Left cardiac atrium (tissue), 4 donors: ENCODE measurements around the gene XYLB. TPM values are rescaled to one million over a fixed set of nuclear protein-coding genes. Genes with fewer than 3 reads are reported as not detected.
"Not testable (repeated sequence)": the region's sequence is repeated elsewhere in the genome, so short reads cannot be mapped to it uniquely, and the experiment has no call there.

ENCODE experiments used
- ATAC-seq, 2 donors: fragments of 200-7000 bp; cut with Tn5 transposase; one replicate each; pipeline ENCODE4 v1.9.1; 2020; ENCODE audit warnings: mild to moderate bottlenecking in 2 of 2, moderate library complexity in 2 of 2
- DNase-seq: peaks from one replicate; pipeline ENCODE4 v3.0.0-alpha.2; 2020
- intact Hi-C, 2 donors: fragments of 100-400 bp; cut with DNase I; formaldehyde crosslinking; loops; one replicate each; pipeline versions ENCODE4 v1.14.1 to v1.15.1; 2022 to 2023
- total RNA-seq, 2 donors: library from RNA; stranded (reverse); fragmentation: NEBNext Ultra II Directional; extraction: Animal tissue kit (Norgen Biotek cat#: 25700); gene quantifications; one replicate each; pipeline ENCODE4 v1.2.1, GENCODE V29; 2021
- donor health status: DM: no; HTN: yes; CAD: no.
- donor health status: DM: no; HTN: yes; CAD: no; lungs with severe emphysema.
- donor health status: DM: yes; HTN: yes; CAD: no.
- donor health status: Dilated cardiomyopathy.

XYLB gene
- total RNA-seq, 2 donors from 2014 or later = 1.6 TPM

DNA sequence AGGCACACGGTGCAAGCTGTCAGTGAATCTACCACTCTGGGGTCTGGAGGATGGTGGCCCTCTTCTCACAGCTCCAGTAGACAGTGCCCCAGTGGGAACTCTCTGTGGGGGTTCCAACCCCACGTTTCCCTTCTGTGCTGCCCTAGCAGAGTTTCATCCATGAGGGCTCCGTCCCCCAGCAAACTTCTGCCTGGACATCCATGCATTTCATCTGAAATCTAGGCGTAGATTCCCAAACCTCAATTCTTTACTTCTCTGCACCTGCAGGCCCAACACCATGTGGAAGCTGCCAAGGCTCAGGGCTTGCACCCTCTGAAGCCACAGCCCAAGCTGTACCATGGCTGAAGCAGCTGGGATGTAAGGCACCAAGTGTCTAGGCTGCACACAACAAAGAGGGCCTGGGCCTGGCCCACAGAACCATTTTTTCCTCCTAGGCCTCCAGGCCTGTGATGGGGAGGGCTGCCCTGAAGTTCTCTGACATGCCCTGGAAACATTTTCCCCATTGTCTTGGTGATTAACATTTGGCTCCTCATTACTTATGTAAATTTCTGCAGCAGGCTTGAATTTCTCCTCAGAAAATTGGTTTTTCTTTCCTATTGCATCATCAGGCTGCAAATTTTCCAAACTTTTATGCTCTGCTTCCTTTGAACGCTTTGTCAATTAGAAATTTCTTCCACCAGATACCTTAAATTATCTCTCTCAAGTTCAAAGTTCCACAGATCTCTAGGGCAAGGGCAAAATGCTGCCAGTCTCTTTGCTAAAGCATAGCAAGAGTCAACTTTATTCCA, 86.5 kb downstream of the XYLB start:
- intact Hi-C loops, ATAC-seq, DNase-seq: not testable (repeated sequence)

DNA sequence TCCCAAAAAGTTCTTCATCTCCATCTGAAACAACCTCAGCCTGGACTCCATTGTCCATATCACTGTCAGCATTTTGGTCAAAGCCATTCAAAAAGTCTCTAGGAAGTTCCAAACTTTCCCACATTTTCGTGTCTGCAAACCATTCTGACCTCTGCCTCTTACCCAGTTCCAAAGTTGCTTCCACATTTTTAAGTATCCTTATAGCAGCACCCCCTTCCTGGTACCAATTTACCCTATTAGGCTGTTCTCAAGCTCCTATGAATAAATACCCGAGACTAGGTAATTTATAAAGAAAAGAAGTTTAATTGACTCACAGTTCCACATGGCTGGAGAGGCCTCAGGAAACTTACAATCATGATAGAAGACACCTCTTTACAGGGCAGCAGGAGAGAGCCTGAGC, 87.1 kb downstream of the XYLB start:
- ATAC-seq, DNase-seq, intact Hi-C loops: not testable (repeated sequence)

DNA sequence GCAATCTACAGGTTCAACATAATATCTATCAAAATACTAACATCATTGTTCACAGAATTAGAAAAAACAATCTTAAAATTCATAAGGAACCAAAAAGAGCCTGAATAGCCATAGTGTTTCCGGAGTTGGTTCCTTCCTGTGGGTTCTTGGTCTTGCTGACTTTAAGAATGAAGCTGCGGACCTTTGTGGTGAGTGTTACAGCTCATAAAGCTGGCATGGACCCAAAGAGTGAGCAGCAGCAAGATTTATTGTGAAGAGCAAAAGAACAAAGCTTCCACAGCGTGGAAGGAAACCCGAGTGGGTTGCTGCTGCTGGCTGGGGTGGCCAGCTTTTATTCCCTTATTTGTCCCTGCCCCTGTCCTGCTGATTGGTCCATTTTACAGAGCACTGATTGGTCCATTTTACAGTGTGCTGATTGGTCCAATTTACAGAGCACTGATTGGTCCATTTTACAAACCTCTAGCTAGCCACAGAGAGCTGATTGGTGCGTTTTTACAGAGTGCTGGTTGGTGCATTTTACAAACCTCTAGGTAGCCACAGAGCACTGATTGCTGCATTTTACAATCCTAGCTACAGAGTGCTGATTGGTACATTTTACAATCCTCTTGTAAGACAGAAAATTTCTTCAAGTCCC, 92.0 kb downstream of the XYLB start:
- ATAC-seq, intact Hi-C loops: not testable (repeated sequence)
- DNase-seq = peak; percentile 24

DNA sequence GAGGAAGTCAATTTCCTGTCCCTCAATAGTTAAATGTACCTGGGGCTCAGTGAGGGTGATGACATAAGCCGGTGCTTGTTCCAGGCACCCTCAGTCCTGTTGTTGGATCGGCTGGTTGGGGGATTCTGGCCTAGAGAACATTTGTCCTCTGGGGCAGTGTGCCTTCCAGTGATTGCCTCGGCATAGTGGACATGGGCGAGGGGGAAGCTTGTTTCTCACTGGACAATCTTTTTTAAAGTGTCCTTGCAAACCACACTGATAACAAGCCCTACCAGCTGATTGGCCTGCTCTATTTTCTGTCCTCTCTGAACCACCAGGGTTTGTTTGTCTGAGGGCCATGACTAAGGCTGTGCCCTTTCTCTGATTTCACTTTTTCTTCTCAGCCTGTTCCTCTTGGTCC, 96.6 kb downstream of the XYLB start:
- ATAC-seq, DNase-seq, intact Hi-C loops: not testable (repeated sequence)

GRCh38 chr3:38446085-38446686, 99.6 kb downstream of the XYLB start:
- no peak for ATAC-seq
- intact Hi-C loops = no loop called here
- DNase-seq = no peak

- intact Hi-C loops = no loop called here
- no peak for ATAC-seq
These were observed 100.2 kb downstream of the XYLB start for GRCh38 chr3:38446812-38447211.

GRCh38 chr3:38450853-38451252, 104.3 kb downstream of the XYLB start:
- ATAC-seq = no peak
- no peak for DNase-seq
- intact Hi-C loops = no loop called here

More at GRCh38 chr3:38446812-38447211, 100.2 kb downstream of the XYLB start:
- no peak for DNase-seq

- intact Hi-C loops = no loop called here
- peak; percentile 90 to 91 for ATAC-seq
- peak; percentile 92 for DNase-seq
These were observed 106.7 kb downstream of the XYLB start, which contains the start of gene ACVR2B for GRCh38 chr3:38453075-38453912. Gene ACVR2B (plus strand): TSS chr3:38453890. CDS start chr3:38454323, 433 bp downstream.

- intact Hi-C loops = no loop called here
- ATAC-seq (no peak), DNase-seq (no peak)
These were observed 107.3 kb downstream of the XYLB start for GRCh38 chr3:38453913-38454177.

DNA sequence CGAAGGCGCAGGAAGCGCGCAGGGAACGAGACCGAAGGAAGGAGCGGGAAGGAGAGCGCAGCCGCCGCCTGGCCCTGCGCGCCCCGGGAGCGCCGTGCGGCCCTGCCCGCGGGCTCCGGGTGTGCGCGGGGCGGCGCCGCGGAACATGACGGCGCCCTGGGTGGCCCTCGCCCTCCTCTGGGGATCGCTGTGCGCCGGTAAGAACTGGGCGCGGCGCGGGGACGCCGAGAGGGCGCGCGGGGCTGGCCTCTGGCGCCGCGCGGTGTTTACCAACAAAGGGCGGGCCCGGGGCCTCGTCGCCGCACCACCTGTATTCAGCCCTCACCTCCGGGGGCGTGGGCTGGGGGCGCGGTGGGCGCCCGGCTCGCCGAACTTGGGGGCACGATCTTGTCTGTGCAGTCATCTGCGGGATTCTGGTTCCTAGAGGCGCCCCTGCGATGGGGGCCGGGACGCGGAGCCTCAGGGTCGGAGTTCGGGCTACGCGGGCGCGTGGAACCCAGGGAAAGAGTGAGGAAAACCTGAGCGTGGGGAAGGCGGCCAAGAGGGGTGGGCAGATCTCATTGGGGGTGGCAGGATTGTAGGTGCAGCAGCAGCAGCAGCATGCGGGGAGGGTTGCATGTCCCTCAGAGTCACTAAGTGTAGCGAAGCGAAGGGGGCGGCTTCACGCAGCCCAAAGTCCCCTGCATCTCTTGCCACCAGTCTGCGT, 107.7 kb downstream of the XYLB start:
- peak; percentile 35 for DNase-seq
- ATAC-seq = peak; percentile 25 to 31
- intact Hi-C loops = no loop called here

GRCh38 chr3:38454884-38455638, 108.5 kb downstream of the XYLB start:
- peak; percentile 71 for DNase-seq
- ATAC-seq = peak; percentile 61 to 77
- intact Hi-C loops = no loop called here

GRCh38 chr3:38455639-38456430, 109.2 kb downstream of the XYLB start:
- DNase-seq (peak; percentile 31), ATAC-seq (peak; percentile 1 to 13)
- intact Hi-C loops = no loop called here

DNA sequence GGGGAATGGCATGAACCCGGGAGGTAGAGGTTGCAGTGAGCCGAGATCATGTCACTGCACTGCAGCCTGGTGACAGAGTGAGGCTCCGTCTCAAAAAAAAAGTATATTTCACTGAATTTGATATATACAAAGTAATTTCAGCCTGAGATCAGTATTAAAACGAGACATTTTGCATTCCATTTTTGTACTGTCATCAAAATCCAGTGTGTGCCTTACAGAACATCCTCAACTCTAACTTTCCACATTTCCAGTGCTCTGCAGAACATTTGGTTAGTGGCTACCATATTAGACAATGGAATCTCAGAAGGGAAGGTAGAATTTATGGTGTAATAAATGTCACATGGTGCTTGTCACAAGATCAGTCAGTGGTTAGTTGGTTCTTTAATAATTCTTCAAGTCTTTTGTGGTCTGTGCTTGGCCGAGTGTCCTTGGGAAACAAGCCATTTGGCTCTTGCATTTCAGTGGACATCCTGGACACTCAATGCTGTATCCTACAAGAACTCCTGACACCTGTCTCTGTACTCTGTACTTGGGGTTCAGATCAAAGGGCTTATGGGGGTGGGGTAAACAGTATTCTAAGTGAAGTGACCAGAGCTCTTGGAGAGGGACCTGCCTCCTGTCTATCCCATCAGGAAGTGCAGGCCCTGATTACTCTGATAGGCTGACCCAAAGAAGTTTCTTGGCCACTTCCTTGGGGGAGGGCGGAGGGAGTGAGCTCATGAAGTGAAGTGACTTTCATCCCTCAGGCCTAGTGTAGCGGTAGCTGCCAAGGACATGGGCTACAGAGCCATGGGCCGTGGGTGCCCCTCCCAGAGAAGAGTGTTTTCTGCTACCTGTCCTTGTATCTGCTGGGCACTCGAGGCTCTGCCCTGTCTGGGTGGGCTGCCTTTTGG, 110.8 kb downstream of the XYLB start:
- intact Hi-C loops = no loop called here

DNA sequence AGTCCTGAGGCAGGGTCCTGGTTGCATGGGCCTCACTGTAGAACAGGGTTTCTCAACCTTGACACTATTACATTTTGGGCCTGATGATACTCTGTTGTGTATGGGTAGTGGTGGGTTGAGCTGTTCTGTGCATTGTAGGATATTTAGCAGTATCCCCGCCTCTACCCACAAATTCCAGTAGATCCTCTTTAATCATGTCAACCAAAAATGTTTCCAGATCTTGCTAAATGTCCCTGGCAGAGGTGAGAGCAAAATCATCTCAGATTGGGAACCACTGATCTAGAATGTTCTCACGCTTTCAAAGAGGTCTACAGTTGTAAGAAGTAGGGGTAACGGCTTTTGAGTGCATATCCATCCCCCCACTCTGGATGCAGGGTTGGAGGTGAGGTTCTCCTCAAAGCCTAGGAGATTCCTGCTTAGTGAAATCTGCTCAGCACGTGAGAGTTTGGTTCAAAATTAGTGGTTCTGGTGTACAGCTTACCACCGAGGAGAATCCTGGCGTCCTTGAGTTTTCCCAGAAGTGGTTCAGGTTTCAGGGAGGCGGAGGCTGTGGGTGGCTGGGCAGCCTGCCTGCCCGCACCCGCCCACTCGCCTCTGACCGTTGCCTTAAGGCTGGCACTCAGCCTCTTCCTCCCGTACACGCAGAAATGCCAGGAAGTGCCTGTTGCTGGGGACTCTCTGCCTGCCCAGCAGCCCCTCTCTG, 112.4 kb downstream of the XYLB start:
- intact Hi-C loops = no loop called here
- DNase-seq = peak; percentile 64

More for the DNA sequence above, 110.8 kb downstream of the XYLB start:
- DNase-seq (no peak), ATAC-seq (no peak)

GRCh38 chr3:38459499-38460048, 113.0 kb downstream of the XYLB start:
- intact Hi-C loops = no loop called here
- ATAC-seq = peak in 1 of 2 donors; percentile 4
- no peak for DNase-seq

More for the DNA sequence above, 112.4 kb downstream of the XYLB start:
- ATAC-seq = peak; percentile 69 to 77
